ENCODE data around the gene GTF2F1. TPM values are rescaled to one million over a fixed set of nuclear protein-coding genes. Genes with fewer than 3 reads are reported as not detected.

GTF2F1 gene
- total and polyA plus RNA-seq, 9 of the 15 experiments (the other 6 are each of a cell fraction or from before 2014, with no cell fraction given), result 4.7 to 75.4 (median 68.4) TPM

- TF ChIP-seq PYGO2 (tag; IDR thresholded peaks at IDR 0.05) (no peak), NFIC (IDR thresholded peaks at IDR 0.05) (no peak), THAP12 (CRISPR knock-in tag; IDR thresholded peaks at IDR 0.05) (no peak), ZFPM2 (CRISPR knock-in tag; IDR thresholded peaks at IDR 0.05) (no peak), KLF13 (tag; IDR thresholded peaks at IDR 0.05; ENCODE audit: borderline replicate concordance, low read depth) (no peak), ZNF280B (CRISPR knock-in tag; IDR thresholded peaks at IDR 0.05) (no peak), ZBTB8A (IDR thresholded peaks at IDR 0.05; ENCODE audit: partially characterized antibody) (no peak), ZNF785 (CRISPR knock-in tag; IDR thresholded peaks at IDR 0.05) (no peak)
Observed at GRCh38 chr19:6427131-6427530, 34.2 kb upstream of the GTF2F1 start (continued).

Data from K562 (cell line).